ENCODE measurements around the gene CCDC107.

Gene CCDC107

DNA sequence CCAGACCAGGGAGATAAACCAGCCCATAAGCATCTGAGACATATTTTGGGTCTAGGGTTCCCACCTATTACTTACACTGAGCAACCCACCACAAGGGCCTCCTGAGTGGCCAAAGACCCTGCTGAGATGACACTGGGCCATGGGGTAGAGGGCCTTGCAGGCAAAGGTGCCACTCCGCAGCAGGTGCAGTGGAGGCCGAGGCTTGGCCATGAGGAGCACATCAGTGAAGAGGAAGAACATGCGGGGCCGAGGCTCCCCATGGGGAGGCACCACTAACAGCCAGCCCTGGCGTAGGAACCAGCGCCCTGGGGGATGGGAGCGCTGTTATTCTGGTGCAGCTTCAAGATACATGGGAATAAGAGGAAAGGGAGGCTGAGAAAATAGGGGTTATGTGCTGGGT is 4.3 kb downstream of the CCDC107 start:
- no peak for DNase-seq

- DNase-seq, result peak; percentile 83
Observed at GRCh38 chr9:35664531-35665470, 6.7 kb downstream of the CCDC107 start, which contains the start of gene ARHGEF39. Gene ARHGEF39, minus strand, starts transcription at chr9:35665195. Its CDS starts 26 bp downstream, at chr9:35665169.

DNA sequence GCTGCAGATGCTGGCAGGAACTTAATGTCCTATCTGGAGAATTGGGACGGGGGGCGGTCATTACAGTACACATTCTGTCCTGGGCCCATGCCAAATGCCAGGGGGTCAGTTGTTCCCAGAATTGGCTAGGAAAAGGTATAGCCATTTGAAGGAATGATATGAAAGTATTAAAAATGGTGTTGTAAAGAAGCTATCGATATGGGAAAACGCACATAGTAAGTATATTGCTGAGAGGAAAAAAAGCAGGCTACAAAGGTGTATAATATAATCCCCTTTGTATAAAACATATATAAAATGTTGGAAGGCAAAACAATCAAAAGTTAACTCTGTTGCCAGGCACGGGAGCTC is 7.4 kb downstream of the CCDC107 start:
- DNase-seq, result no peak

DNA sequence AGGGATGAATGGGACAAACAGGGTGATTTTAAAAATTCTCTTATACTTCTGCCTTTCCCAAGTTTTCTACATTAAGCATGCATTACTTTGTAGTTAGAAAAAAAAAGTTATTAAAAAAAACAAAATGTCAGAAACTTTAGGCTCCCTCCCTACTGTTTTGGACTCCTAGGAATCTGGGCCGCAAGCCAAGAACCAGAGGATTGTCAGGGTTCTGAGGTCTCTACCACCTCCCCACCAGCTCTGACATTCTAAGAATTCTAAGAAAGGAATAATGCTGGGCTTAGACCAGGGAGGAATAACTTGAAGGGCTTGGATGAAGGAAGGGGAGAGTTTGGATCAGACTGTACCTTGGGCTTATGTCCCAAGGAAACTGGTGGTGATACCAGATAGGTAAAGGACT is 8.0 kb downstream of the CCDC107 start:
- no peak for DNase-seq

DNA sequence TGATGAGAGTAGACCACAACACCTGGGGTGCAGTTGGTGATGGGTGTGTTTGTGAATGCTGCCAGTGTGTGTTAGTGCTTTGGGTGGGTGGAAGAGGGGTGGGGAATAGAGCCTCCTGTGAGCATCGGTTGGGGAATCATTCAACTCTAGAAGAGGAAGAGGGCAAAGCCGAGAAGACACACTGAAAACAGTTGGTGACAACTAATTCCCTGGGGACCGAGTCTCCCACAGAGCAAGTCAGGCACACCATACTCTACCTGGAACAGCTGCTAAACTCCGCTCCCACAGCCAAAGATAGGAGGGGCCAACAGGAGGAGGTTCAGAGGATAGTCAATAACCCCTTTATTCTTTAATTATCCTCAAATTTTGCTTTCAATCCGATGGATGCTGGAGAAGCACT is 8.5 kb downstream of the CCDC107 start:
- no peak for DNase-seq

DNA sequence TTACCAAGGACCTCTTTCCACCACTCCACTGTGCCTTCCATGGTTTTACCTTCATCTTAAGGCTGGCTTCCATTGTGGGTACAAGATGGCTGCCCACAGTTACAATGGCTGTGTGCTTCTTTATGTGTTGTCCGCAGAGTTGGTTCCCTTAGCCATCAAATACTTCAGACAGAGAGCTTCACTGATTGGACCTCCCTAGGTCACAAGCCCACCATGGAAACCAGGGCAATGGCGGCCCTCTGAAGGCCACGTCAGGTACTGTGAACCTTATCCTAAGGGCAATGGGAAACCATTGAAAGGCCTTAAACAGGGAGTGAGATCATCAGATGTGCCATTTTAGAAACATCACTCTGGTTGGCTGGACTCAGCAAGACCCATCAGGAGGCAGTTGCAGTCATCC is 9.8 kb downstream of the CCDC107 start:
- DNase-seq, result no peak

DNA sequence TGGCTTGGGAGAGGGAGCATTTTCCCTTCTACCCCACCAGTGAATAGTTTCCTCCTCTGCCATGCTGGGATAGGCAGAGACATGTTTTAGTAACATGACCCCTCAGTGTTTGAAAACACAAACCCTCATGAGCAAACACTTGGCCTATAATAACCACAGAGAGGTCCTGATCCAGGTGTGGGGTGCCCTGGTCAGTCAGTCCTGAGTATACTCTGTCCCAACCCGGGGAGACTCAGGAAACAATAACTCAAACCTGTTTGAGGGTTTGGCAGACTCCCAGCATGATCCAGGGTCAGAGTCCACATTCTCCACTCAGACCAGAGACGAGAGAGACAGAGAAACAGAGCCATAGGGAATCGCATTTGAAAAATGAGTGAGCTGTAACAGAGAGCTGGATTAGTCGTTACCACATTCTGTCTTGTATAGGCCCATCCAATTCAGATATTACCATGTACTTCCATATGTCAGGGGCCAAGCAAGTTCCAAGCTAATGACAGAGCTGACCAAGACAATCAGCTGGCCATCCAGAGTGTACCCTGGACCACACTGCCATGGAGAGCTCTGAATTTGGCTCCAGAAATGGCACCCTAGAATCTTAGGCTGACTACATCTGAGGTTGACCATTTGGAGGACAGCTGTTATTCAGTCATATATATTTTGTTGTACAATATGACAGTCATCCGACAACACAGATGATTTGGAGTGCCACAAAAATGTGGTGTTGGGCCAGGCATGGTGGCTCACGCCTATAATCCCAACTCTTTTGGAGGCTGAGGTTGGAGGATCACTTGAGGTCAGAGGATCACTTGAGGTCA is 11.4 kb downstream of the CCDC107 start:
- DNase-seq, result no peak

DNA sequence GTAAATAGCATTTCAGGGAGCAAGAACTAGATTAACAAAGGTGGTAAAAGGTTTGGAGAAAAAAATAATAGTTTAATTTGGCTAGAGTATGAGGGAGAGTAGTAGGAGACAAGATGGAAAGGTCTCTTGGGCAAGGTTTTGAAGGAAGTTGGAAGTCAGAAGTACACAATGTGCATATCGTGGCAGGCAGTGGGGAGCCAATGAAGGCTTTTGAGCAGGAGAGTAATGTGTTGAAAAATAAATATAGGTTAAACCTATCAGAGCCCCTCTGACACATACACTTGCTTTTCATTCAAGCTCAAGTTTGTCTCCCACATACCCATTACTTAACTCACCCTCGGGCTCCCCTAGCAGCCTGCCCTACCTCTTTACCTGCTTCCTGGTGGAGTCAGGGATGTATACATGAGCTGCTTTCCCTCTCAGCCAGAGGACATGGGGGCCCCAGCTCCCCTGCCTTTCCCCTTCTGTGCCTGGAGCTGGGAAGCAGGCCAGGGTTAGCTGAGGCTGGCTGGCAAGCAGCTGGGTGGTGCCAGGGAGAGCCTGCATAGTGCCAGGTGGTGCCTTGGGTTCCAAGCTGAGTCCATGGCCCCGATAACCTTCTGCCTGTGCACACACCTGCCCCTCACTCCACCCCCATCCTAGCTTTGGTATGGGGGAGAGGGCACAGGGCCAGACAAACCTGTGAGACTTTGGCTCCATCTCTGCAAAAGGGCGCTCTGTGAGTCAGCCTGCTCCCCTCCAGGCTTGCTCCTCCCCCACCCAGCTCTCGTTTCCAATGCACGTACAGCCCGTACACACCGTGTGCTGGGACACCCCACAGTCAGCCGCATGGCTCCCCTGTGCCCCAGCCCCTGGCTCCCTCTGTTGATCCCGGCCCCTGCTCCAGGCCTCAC is 15.3 kb downstream of the CCDC107 start, which contains the start of gene CA9:
Gene CA9, plus strand, starts transcription at position 797 of the 893 bp plus-strand sequence. Its CDS starts 32 bp downstream, at position 829.
- no peak for DNase-seq

GRCh38 chr9:35674025-35674361 is 15.9 kb downstream of the CCDC107 start:
- no peak for DNase-seq

GRCh38 chr9:35675204-35675603 is 17.1 kb downstream of the CCDC107 start:
- no peak for DNase-seq

- DNase-seq, result no peak
Observed at GRCh38 chr9:35675732-35676392, 17.8 kb downstream of the CCDC107 start.

GRCh38 chr9:35679091-35679490 is 21.0 kb downstream of the CCDC107 start:
- no peak for DNase-seq

DNA sequence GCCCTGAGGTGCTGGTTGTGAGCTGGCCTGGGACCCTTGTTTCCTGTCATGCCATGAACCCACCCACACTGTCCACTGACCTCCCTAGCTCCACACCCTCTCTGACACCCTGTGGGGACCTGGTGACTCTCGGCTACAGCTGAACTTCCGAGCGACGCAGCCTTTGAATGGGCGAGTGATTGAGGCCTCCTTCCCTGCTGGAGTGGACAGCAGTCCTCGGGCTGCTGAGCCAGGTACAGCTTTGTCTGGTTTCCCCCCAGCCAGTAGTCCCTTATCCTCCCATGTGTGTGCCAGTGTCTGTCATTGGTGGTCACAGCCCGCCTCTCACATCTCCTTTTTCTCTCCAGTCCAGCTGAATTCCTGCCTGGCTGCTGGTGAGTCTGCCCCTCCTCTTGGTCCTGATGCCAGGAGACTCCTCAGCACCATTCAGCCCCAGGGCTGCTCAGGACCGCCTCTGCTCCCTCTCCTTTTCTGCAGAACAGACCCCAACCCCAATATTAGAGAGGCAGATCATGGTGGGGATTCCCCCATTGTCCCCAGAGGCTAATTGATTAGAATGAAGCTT is 21.8 kb downstream of the CCDC107 start:
- DNase-seq, result no peak

DNA sequence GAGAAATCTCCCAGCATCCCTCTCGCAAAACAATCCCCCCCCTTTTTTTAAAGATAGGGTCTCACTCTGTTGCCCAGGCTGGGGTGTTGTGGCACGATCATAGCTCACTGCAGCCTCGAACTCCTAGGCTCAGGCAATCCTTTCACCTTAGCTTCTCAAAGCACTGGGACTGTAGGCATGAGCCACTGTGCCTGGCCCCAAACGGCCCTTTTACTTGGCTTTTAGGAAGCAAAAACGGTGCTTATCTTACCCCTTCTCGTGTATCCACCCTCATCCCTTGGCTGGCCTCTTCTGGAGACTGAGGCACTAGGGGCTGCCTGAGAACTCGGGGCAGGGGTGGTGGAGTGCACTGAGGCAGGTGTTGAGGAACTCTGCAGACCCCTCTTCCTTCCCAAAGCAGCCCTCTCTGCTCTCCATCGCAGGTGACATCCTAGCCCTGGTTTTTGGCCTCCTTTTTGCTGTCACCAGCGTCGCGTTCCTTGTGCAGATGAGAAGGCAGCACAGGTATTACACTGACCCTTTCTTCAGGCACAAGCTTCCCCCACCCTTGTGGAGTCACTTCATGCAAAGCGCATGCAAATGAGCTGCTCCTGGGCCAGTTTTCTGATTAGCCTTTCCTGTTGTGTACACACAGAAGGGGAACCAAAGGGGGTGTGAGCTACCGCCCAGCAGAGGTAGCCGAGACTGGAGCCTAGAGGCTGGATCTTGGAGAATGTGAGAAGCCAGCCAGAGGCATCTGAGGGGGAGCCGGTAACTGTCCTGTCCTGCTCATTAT is 22.4 kb downstream of the CCDC107 start:
- DNase-seq, result no peak

DNA sequence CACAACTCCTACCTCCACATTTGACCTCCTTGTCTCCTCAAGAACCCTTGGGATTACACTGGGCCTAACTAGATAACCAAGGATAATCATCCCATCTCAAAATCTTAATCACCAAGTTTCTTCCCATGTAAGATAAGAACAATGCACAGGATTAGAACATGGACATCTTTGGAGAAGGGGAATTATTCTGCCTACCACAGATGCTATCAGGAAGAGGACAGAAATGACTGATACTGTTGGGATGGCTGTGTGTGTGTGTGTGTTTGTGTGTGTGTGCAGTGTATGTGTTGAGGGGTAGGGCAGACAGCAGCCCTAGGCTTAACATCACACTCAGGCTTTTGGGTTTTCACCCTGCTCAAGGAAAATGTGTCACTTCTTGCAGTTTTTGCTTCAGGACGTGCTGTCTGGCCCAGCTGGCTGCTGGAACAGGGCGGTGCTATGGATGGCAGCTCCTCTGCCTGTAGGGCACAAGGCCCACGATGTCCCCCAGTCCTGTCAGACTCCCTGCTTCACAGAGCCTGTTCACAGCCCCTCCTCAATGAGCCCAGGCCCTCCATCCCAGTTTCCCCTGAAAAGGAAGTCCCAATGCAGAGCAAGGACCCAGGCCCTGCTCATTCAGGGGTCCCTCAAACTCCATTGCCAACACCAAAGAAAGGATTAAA is 23.4 kb downstream of the CCDC107 start:
- DNase-seq, result no peak

GRCh38 chr9:35682051-35682450 is 24.0 kb downstream of the CCDC107 start:
- no peak for DNase-seq

DNA sequence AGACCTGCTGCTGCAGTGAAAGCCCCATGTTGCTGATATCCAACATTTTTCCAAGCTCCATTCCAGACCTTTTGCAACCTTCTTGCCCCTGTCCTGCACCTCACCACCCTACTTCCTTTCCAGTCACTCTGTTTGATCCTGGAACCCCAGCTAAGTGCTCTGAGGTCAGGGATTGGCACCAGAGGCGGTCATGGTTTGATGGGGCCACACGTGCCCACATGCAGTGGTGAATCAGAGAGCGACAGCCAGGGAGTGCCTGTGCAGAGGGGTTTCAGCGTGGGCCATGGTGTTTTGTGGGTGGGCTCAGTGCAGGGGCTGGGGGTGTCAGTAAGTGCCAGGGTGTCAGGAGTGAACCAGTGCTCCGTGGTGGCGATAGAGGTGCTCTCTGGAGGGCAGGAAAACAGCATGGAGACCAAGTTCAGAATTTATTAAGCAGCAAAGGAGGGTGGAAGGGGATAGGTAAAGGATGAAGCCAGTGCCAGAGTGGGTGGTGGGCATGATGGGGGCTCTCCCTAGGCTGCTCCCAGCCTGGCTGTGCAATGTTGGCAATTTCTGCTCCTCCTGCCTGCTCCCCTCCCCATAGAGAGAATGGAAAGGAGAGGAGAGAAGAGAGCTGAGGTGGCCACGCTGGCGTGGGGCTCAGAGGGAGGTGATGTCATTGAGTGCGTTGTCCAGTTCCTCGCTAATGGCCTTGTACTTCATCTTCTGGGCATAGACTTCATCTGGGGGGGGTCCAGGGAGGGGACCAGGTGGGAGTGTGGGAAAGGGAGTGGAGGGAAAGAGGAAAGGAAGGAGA is 24.6 kb downstream of the CCDC107 start:
- DNase-seq, result no peak

GRCh38 chr9:35683323-35683722 is 25.2 kb downstream of the CCDC107 start:
- no peak for DNase-seq

- DNase-seq, result no peak
Observed at GRCh38 chr9:35684921-35685320, 26.8 kb downstream of the CCDC107 start.

DNA sequence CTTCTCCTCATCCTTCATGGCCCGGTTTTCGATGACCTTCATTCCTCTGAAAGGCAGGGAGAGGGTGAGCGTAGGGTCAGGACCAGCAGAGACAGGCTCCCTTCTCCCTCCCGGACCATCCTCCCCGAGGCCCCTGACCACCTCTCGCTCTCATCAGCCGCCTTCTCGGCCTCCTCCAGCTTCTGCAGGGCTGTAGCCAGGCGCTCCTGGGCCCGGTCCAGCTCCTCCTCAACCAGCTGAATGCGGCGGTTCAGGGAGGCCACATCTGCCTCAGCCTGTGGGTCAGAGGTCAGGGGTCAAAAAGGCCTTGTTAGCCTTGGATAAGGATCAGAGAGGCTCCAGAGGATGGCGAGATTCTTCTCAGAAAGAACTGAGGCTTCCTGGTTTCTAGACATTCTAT is 27.4 kb downstream of the CCDC107 start:
- no peak for DNase-seq
